Astrocyte (in vitro differentiated cells and primary cell): ENCODE measurements around the gene PALM2AKAP2. TPM values are rescaled to one million over a fixed set of nuclear protein-coding genes. Genes with fewer than 3 reads are reported as not detected.

Experiments
- DNase-seq: peaks from one replicate; pipeline ENCODE4 v3.0.0-alpha.2; 2010; ENCODE audit warnings: low read depth
- FAIRE-seq: peaks from 2 replicates; lab custom pipeline; 2011; peaks lifted over from hg19 to GRCh38; lab: Jason Lieb, UNC
- H2AFZ ChIP-seq: 2 replicates; pipeline ENCODE4 v1.6.0; 2012; ENCODE audit warnings: low read depth, low read length, inconsistent platforms
- H3K27ac ChIP-seq: 2 replicates; pipeline ENCODE4 v1.5.1; 2011; ENCODE audit warnings: low read depth, low read length, inconsistent platforms
- H3K27me3 ChIP-seq: 2 replicates; pipeline ENCODE4 v1.6.0; 2011; ENCODE audit warnings: low read length, inconsistent platforms; ENCODE audit not compliant: insufficient read depth
- H3K36me3 ChIP-seq: 2 replicates; pipeline ENCODE4 v1.5.1; 2011; ENCODE audit warnings: low read length, inconsistent platforms; ENCODE audit not compliant: insufficient read depth
- H3K4me1 ChIP-seq: 2 replicates; pipeline ENCODE4 v1.5.1; 2011; ENCODE audit warnings: low read length, inconsistent platforms; ENCODE audit not compliant: insufficient read depth
- H3K4me2 ChIP-seq: 2 replicates; pipeline ENCODE4 v1.6.0; 2012; ENCODE audit warnings: low read length, inconsistent platforms
- H3K4me3 ChIP-seq: 2 replicates; pipeline ENCODE4 v1.5.1; 2011; ENCODE audit warnings: low read depth, mild to moderate bottlenecking, low read length, inconsistent platforms; ENCODE audit not compliant: insufficient read depth
- H3K79me2 ChIP-seq: 2 replicates; pipeline ENCODE4 v1.6.0; 2012; ENCODE audit warnings: mild to moderate bottlenecking, low read length, inconsistent platforms; ENCODE audit not compliant: insufficient read depth
- H3K9ac ChIP-seq: 2 replicates; pipeline ENCODE4 v1.6.0; 2012; ENCODE audit warnings: mild to moderate bottlenecking, low read length, inconsistent platforms
- H3K9me3 ChIP-seq: 2 replicates; pipeline ENCODE4 v1.5.1; 2012; ENCODE audit warnings: low read depth, mild to moderate bottlenecking, low read length, inconsistent platforms; ENCODE audit not compliant: insufficient read depth
- H4K20me1 ChIP-seq: 2 replicates; pipeline ENCODE4 v1.6.0; 2012; ENCODE audit warnings: low read length, inconsistent platforms; ENCODE audit not compliant: insufficient read depth
- H3K27ac Mint-ChIP-seq: one replicate; pipeline ENCODE4 v1.8.0; 2021; ENCODE audit warnings: mild to moderate bottlenecking, mixed read lengths; ENCODE audit not compliant: unreplicated experiment
- H3K27me3 Mint-ChIP-seq: one replicate; pipeline ENCODE4 v1.8.0; 2021; ENCODE audit warnings: low read depth, mixed read lengths; ENCODE audit not compliant: unreplicated experiment
- H3K36me3 Mint-ChIP-seq: one replicate; pipeline ENCODE4 v1.8.0; 2021; ENCODE audit warnings: low read depth, mixed read lengths; ENCODE audit not compliant: unreplicated experiment
- H3K4me1 Mint-ChIP-seq: one replicate; pipeline ENCODE4 v1.8.0; 2021; ENCODE audit warnings: low read depth, mixed read lengths; ENCODE audit not compliant: unreplicated experiment
- H3K4me3 Mint-ChIP-seq: one replicate; pipeline ENCODE4 v1.8.0; 2021; ENCODE audit warnings: mild to moderate bottlenecking, moderate library complexity, mixed read lengths; ENCODE audit not compliant: unreplicated experiment
- H3K9me3 Mint-ChIP-seq: one replicate; pipeline ENCODE4 v1.8.0; 2021; ENCODE audit warnings: mild to moderate bottlenecking, mixed read lengths; ENCODE audit not compliant: unreplicated experiment
- CTCF ChIP-seq: IDR thresholded peaks from 2 replicates; pipeline ENCODE4 v1.5.1; 2011; ENCODE audit warnings: low read depth, mild to moderate bottlenecking, inconsistent platforms, low read length, moderate library complexity; ENCODE audit not compliant: insufficient read depth
- EZH2 ChIP-seq: IDR thresholded peaks from 2 replicates; pipeline ENCODE4 v1.6.1; 2012; ENCODE audit warnings: mild to moderate bottlenecking, low read length, inconsistent platforms; ENCODE audit not compliant: insufficient read depth
- total RNA-seq: library from RNA; stranded (reverse); gene quantifications from 2 replicates; pipeline ENCODE4 v1.2.1, GENCODE V29; 2021

PALM2AKAP2 gene
- total RNA-seq, 1 donor from 2014 or later: 58.1 TPM

- H3K4me3 Mint-ChIP-seq: peak overlapping the region; percentile 58
- H3K79me2 ChIP-seq: no peaks in the 10 kb centered on the region
- peak overlapping the region; percentile 75 for H3K4me2 ChIP-seq
- TF ChIP-seq CTCF (no peak), EZH2 (no peak)
- peak overlapping the region; percentile 7 for H2AFZ ChIP-seq
- H3K36me3 ChIP-seq: no peaks in the 10 kb centered on the region
- H4K20me1 ChIP-seq: no peaks in the 10 kb centered on the region
- H3K27me3 Mint-ChIP-seq: peaks cover 4% of the 10 kb centered on the region
- H3K9me3 ChIP-seq: no peaks in the 10 kb centered on the region
- H3K4me1 Mint-ChIP-seq: peaks cover 48% of the 10 kb centered on the region
- H3K9ac ChIP-seq: no peak overlapping the region
- peak overlapping the region; percentile 95 for H3K27ac Mint-ChIP-seq
- peak overlapping the region; percentile 30 for H3K27ac ChIP-seq
- peaks cover 2% of the 10 kb centered on the region for H3K9me3 Mint-ChIP-seq
- no peaks in the 10 kb centered on the region for H3K27me3 ChIP-seq
- DNase-seq (peak; percentile 97), FAIRE-seq (no peak)
- H3K4me3 ChIP-seq: no peak overlapping the region
- H3K36me3 Mint-ChIP-seq: no peaks in the 10 kb centered on the region
- peaks cover 34% of the 10 kb centered on the region for H3K4me1 ChIP-seq
Observed at GRCh38 chr9:109771087-109771486, 8.9 kb upstream of the PALM2AKAP2 start.

DNA sequence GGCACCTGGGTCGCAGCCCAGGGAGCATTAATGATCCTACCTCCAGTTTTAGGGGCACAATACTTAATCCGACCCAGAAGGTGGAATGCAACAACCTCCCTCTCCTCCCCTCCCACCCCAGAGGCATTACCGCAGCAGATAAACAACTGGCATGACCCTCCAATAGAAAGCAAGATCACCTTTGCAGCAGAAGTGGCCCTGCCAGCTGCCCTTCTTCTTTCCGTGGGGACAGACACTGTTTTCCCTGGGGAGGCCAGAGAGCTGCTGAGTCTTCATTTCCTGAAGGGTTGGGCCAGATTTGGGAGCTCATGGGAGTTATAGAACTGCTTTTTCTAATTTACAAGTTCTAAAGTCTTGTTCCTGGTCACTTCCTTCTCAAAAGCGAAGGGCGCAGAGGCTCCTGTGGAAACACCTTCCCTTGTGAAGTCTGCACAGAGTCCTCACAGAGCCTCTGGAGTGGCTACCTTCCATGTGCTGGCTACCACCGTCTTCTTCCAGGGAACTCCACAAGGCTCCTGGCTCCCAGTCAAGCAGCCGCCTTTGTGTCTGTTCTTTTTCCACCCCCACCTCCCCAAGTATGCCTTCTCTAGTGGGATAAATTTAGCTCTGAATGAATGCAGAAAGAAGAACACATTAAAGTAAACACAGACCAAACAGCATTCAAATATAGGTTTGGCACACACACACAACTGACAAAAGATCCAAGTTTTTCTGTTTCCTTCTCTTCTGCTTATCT lies 8.0 kb upstream of the PALM2AKAP2 start:
- peaks cover 48% of the 10 kb centered on the region for H3K4me1 Mint-ChIP-seq
- peak overlapping the region; percentile 24 for H2AFZ ChIP-seq
- H3K9me3 ChIP-seq: no peaks in the 10 kb centered on the region
- peaks cover 2% of the 10 kb centered on the region for H3K9me3 Mint-ChIP-seq
- H3K4me3 Mint-ChIP-seq: peak overlapping the region; percentile 55
- H3K27me3 ChIP-seq: no peaks in the 10 kb centered on the region
- DNase-seq (peak; percentile 75), FAIRE-seq (peak; percentile 65)
- peaks cover 3% of the 10 kb centered on the region for H3K27me3 Mint-ChIP-seq
- TF ChIP-seq EZH2 (no peak), CTCF (no peak)
- H3K27ac Mint-ChIP-seq: peak overlapping the region; percentile 95
- H3K9ac ChIP-seq: no peak overlapping the region
- no peaks in the 10 kb centered on the region for H3K36me3 Mint-ChIP-seq
- H3K36me3 ChIP-seq: no peaks in the 10 kb centered on the region
- H3K79me2 ChIP-seq: no peaks in the 10 kb centered on the region
- H3K4me1 ChIP-seq: peaks cover 34% of the 10 kb centered on the region
- H3K4me3 ChIP-seq: no peak overlapping the region
- H3K4me2 ChIP-seq: peak overlapping the region; percentile 75
- no peaks in the 10 kb centered on the region for H4K20me1 ChIP-seq
- peak overlapping the region; percentile 30 for H3K27ac ChIP-seq

- peak; percentile 5 for FAIRE-seq
- H3K27me3 ChIP-seq: no peaks in the 10 kb centered on the region
Observed at GRCh38 chr9:109775516-109775915, 4.5 kb upstream of the PALM2AKAP2 start.

More at GRCh38 chr9:109775516-109775915, 4.5 kb upstream of the PALM2AKAP2 start:
- peaks cover 18% of the 10 kb centered on the region for H3K4me1 ChIP-seq
- peak; percentile 49 for DNase-seq
- Mint-ChIP-seq H3K4me3 (no peak overlapping the region), H3K36me3 (no peaks in the 10 kb centered on the region), H3K27me3 (peaks cover 2% of the 10 kb centered on the region), H3K27ac (no peak overlapping the region), H3K9me3 (peaks cover 2% of the 10 kb centered on the region), H3K4me1 (peaks cover 28% of the 10 kb centered on the region)
- H4K20me1 ChIP-seq: no peaks in the 10 kb centered on the region
- peaks cover 4% of the 10 kb centered on the region for H3K79me2 ChIP-seq
- no peak overlapping the region for H3K4me2 ChIP-seq
- no peak overlapping the region for H3K9ac ChIP-seq
- no peak overlapping the region for H2AFZ ChIP-seq
- no peaks in the 10 kb centered on the region for H3K9me3 ChIP-seq
- TF ChIP-seq CTCF: no peak
- TF ChIP-seq EZH2: no peak
- H3K27ac ChIP-seq: no peak overlapping the region
- H3K36me3 ChIP-seq: no peaks in the 10 kb centered on the region
- no peak overlapping the region for H3K4me3 ChIP-seq
